CD4-positive, alpha-beta memory T cell (primary cell): ENCODE data around the gene SYS1. TPM values are rescaled to one million over a fixed set of nuclear protein-coding genes. Genes with fewer than 3 reads are reported as not detected.

Experiments
- CTCF ChIA-PET: fragments of 350-600 bp; sonication (Branson Sonifier 250); formaldehyde crosslinking; loops from one replicate; lab custom pipeline; 2021; ENCODE audit warnings: inconsistent platforms; ENCODE audit not compliant: partially characterized antibody; lab: Charles Lee
- POLR2A ChIA-PET: fragments of 350-600 bp; sonication (Branson Sonifier 250); formaldehyde crosslinking; loops from one replicate; lab custom pipeline; 2021; ENCODE audit not compliant: partially characterized antibody; lab: Charles Lee
- DNase-seq, 5 donors: peaks; one replicate each; pipeline versions ENCODE4 v3.0.0 to v3.0.0-alpha.2; 2020 to 2022; ENCODE audit warnings: mixed read lengths in 1 of 5
- H3K27ac ChIP-seq: one replicate; pipeline ENCODE4 v1.7.0; 2013; ENCODE audit warnings: low read depth, low read length
- H3K27me3 ChIP-seq: 2 replicates; pipeline ENCODE4 v1.7.0; 2013; ENCODE audit warnings: mild to moderate bottlenecking, low read length, moderate library complexity; ENCODE audit not compliant: insufficient read depth
- H3K36me3 ChIP-seq: 2 replicates; pipeline ENCODE4 v1.7.0; 2013; ENCODE audit warnings: mild to moderate bottlenecking, low read length, moderate library complexity; ENCODE audit not compliant: insufficient read depth
- H3K4me1 ChIP-seq: 2 replicates; pipeline ENCODE4 v1.7.0; 2013; ENCODE audit warnings: mild to moderate bottlenecking, low read length, moderate library complexity; ENCODE audit not compliant: insufficient read depth
- H3K4me3 ChIP-seq, 2 donors: one replicate each; pipeline ENCODE4 v1.7.0; 2013; ENCODE audit warnings: low read length in 2 of 2, mild to moderate bottlenecking in 1 of 2
- H3K9me3 ChIP-seq, 2 donors: one replicate each; pipeline ENCODE4 v1.7.0; 2013; ENCODE audit warnings: low read length in 2 of 2, control low read depth in 1 of 2; ENCODE audit not compliant: control insufficient read depth in 1 of 2
- H3K27ac Mint-ChIP-seq, 7 donors: one replicate each; pipeline ENCODE4 v1.8.0; 2020 to 2021; ENCODE audit warnings: mixed read lengths in 7 of 7, mild to moderate bottlenecking in 6 of 7, inconsistent platforms in 3 of 7, moderate library complexity in 3 of 7
- H3K27me3 Mint-ChIP-seq, 2 donors: one replicate each; pipeline ENCODE4 v1.8.0; 2020 to 2021; ENCODE audit warnings: mixed read lengths in 2 of 2
- H3K36me3 Mint-ChIP-seq, 2 donors: one replicate each; pipeline ENCODE4 v1.8.0; 2020 to 2021; ENCODE audit warnings: mixed read lengths in 2 of 2, inconsistent platforms in 1 of 2, mild to moderate bottlenecking in 1 of 2
- H3K4me1 Mint-ChIP-seq, 4 donors: one replicate each; pipeline ENCODE4 v1.8.0; 2020 to 2021; ENCODE audit warnings: mixed read lengths in 4 of 4, mild to moderate bottlenecking in 1 of 4
- H3K4me3 Mint-ChIP-seq, 8 donors: one replicate each; pipeline ENCODE4 v1.8.0; 2020 to 2021; ENCODE audit warnings: mixed read lengths in 8 of 8, mild to moderate bottlenecking in 7 of 8, moderate library complexity in 6 of 8, inconsistent platforms in 3 of 8
- H3K9me3 Mint-ChIP-seq, 8 donors: one replicate each; pipeline ENCODE4 v1.8.0; 2020 to 2021; ENCODE audit warnings: mixed read lengths in 8 of 8, mild to moderate bottlenecking in 5 of 8, inconsistent platforms in 3 of 8, moderate library complexity in 1 of 8
- intact Hi-C: fragments of 100-400 bp; cut with micrococcal nuclease; formaldehyde crosslinking; loops from one replicate; pipeline ENCODE4 v1.15.1; 2023
- polyA plus RNA-seq, 2 donors: library from polyadenylated mRNA; unstranded; fragments of 300-500 nt; fragmentation: Illumina TruSeq; gene quantifications; one replicate each; pipeline ENCODE4 v1.2.3, GENCODE V29; 2021
- total RNA-seq, 2 experiments: library from RNA; stranded (reverse); gene quantifications; one replicate each; pipeline ENCODE4 v1.2.3, GENCODE V29; 2021

SYS1 gene
- total and polyA plus RNA-seq, 4 experiments from 2014 or later: 24.7 to 56.6 (median 43.3) TPM

DNA sequence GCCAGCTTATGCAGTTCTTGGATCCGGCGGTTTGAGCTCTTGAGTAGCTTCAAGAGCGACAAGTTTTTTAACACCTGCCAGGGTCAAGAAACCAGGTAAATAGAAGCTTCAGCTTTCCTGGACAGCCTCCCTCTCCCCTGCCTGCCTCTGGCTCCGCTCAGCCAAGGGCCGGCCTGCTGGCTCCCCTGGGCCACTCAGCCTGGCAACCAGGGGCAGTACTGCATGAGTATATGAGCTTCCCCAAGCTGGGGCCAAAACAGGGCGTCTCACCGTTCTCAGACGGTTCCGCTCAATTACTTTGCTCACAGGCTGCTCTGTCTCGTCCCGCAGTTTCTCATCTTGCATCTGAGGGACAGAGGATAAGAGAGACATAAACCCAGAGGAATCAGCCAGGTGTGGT lies 14.3 kb downstream of the SYS1 start:
- Mint-ChIP-seq H3K27ac (no peak overlapping the region), H3K4me3 (no peak overlapping the region), H3K9me3 (peaks cover 0 to 3% (median 0%) of the 10 kb centered on the region in 8 donors), H3K36me3 (peaks cover 8 to 12% of the 10 kb centered on the region in 2 donors), H3K4me1 (peaks cover 7 to 21% (median 15%) of the 10 kb centered on the region in 4 donors), H3K27me3 (no peaks in the 10 kb centered on the region)
- Histone ChIP-seq H3K9me3 (no peaks in the 10 kb centered on the region), H3K27me3 (no peaks in the 10 kb centered on the region), H3K4me1 (peaks cover 12% of the 10 kb centered on the region), H3K27ac (no peak overlapping the region), H3K4me3 (no peak overlapping the region), H3K36me3 (no peaks in the 10 kb centered on the region)
- POLR2A ChIA-PET: interaction anchor here (1.3 kb wide), 1 partner anchor 9 kb away, joined by 5 read pairs; no protein-coding TSS in a partner anchor
- no peak for DNase-seq
- intact Hi-C loops: no loop called here
- CTCF ChIA-PET: interaction anchor here (1.0 to 20.6 kb wide), 9 partner anchors 10 to 393 kb away, joined by 3 to 543 read pairs (median 4); partner anchors contain the start of gene SYS1

DNA sequence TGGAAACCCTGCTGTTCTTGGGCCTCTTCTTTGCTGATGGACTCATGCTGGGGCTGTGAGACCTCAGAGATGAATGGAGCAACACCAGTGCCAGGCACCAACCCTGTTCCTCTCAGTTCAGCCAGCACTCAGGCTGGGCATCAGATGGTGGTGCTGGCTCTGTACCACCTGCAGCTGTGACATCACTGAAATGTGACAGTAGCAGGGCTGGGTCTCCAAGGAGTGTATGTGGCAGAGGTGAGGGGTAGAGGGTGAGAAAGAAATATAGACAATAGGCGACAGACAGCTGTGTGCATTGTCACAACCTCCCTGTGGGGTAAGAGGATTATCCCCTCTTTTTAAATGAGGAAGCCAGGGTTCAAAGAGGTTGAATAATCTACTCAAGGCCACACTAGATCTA lies 15.2 kb downstream of the SYS1 start, which contains the start of gene TP53TG5:
TSS of gene TP53TG5 (minus strand) at position 135 of the 400 bp plus-strand sequence. CDS start at position 46, 89 bp downstream.
- ChIA-PET POLR2A (no interaction called here), CTCF (interaction anchor here (1.5 to 20.6 kb wide), 3 partner anchors 57 to 392 kb away, joined by 4 to 543 read pairs (median 4); no protein-coding TSS in a partner anchor)
- Histone ChIP-seq H3K4me1 (peaks cover 2% of the 10 kb centered on the region), H3K27me3 (no peaks in the 10 kb centered on the region), H3K36me3 (no peaks in the 10 kb centered on the region), H3K27ac (no peak within 1 kb of the TSS), H3K4me3 (no peak within 1 kb of the TSS), H3K9me3 (no peaks in the 10 kb centered on the region)
- H3K36me3 Mint-ChIP-seq: peaks cover 8 to 12% of the 10 kb centered on the region in 2 donors
- peaks cover 5 to 13% (median 9%) of the 10 kb centered on the region in 4 donors for H3K4me1 Mint-ChIP-seq
- DNase-seq: no peak
- no peaks in the 10 kb centered on the region for H3K9me3 Mint-ChIP-seq
- H3K27ac Mint-ChIP-seq: no peak within 1 kb of the TSS
- H3K4me3 Mint-ChIP-seq: no peak within 1 kb of the TSS
- intact Hi-C loops: no loop called here
- H3K27me3 Mint-ChIP-seq: no peaks in the 10 kb centered on the region

DNA sequence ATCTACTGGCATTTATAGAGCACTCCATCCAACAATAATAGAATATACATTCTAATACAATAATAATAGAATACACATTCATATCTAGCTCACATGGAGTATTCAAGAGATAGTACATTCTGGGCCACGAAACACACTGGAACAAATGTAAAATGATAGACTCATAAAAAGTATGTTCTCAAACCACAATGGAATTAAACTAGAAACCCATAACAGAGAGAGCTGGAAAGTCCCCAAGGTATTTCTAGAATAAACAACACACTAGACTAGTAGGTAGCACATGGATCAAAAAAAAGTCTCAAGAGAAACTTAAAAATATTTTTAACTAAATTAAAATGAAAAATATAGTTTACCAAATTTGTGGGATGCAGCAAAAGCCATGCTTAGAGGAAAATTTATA lies 24.3 kb downstream of the SYS1 start:
- no peak for DNase-seq
- H3K27ac Mint-ChIP-seq: no peak overlapping the region
- CTCF ChIA-PET: interaction anchor here (1.0 to 3.1 kb wide), 5 partner anchors 10 to 68 kb away, joined by 3 to 10 read pairs (median 4); partner anchors contain the start of gene DBNDD2
- no peaks in the 10 kb centered on the region for H3K4me1 ChIP-seq
- peaks cover 0 to 2% (median 0%) of the 10 kb centered on the region in 8 donors for H3K9me3 Mint-ChIP-seq
- POLR2A ChIA-PET: interaction anchor here (0.9 to 2.2 kb wide), 2 partner anchors 14 to 28 kb away, joined by 3 to 13 read pairs; partner anchors contain the start of gene PIGT
- no peaks in the 10 kb centered on the region for H3K27me3 Mint-ChIP-seq
- H3K9me3 ChIP-seq: no peaks in the 10 kb centered on the region
- no peaks in the 10 kb centered on the region for H3K36me3 ChIP-seq
- no peaks in the 10 kb centered on the region for H3K27me3 ChIP-seq
- H3K4me3 ChIP-seq: no peak overlapping the region
- no peak overlapping the region for H3K27ac ChIP-seq
- peaks cover 1 to 9% of the 10 kb centered on the region in 2 donors for H3K36me3 Mint-ChIP-seq
- peaks cover 0 to 5% (median 2%) of the 10 kb centered on the region in 4 donors for H3K4me1 Mint-ChIP-seq
- no peak overlapping the region for H3K4me3 Mint-ChIP-seq
- intact Hi-C loops: no loop called here

DNA sequence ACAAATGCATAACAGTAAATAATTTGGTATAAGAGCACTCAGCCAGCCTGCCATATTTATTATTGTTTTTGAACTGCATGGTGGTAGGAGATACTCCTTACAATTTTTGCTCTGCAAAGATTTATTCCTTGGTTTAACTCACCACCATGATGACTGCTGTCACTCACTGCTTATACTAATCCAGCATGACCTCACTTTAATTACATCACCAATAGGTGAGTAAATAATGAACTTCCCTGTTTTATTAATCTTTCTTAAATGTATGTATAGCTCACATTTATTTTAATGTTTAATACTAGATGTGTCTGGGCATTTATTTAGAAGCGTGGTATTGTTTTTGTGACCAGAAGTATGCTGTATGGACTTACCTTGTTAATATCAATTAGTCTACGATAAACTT lies 28.0 kb downstream of the SYS1 start:
- Mint-ChIP-seq H3K27ac (no peak overlapping the region), H3K9me3 (peaks cover 0 to 2% (median 0%) of the 10 kb centered on the region in 8 donors), H3K4me1 (peaks cover 0 to 5% (median 2%) of the 10 kb centered on the region in 4 donors), H3K36me3 (peaks cover 4 to 15% of the 10 kb centered on the region in 2 donors), H3K27me3 (no peaks in the 10 kb centered on the region), H3K4me3 (no peak overlapping the region)
- Histone ChIP-seq H3K27ac (no peak overlapping the region), H3K4me1 (no peaks in the 10 kb centered on the region), H3K27me3 (no peaks in the 10 kb centered on the region), H3K36me3 (no peaks in the 10 kb centered on the region), H3K4me3 (no peak overlapping the region), H3K9me3 (no peaks in the 10 kb centered on the region)
- intact Hi-C loops: no loop called here
- ChIA-PET CTCF (interaction anchor here (3.8 kb wide), 1 partner anchor 17 kb away, joined by 18 read pairs; no protein-coding TSS in a partner anchor), POLR2A (no interaction called here)
- no peak for DNase-seq

DNA sequence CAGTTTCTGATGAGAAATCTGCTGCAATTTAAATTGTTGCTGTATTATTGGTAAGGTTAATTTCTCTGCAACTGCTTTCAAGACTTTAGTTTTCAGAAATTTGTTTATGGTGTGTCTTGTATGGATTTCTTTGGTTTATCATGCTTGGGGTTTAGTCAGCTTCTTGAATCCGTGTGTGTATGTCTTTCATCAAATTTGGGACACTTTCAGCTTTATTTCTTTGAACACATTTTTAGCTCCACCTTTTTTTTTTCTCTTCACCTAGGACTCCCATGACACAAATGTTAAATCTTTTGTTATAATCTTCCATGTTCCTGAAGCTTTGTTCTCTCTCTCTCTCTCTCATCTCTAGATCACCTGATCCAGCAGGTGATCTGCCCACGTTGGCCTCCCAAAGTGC lies 28.6 kb downstream of the SYS1 start:
- ChIA-PET POLR2A (no interaction called here), CTCF (interaction anchor here (2.1 to 3.8 kb wide), 2 partner anchors 18 to 45 kb away, joined by 9 to 18 read pairs; no protein-coding TSS in a partner anchor)
- H3K36me3 ChIP-seq: no peaks in the 10 kb centered on the region
- Mint-ChIP-seq H3K27ac (peak overlapping the region in 2 of 7 donors; percentile 2 to 57), H3K4me3 (no peak overlapping the region), H3K27me3 (no peaks in the 10 kb centered on the region), H3K9me3 (peaks cover 0 to 2% (median 0%) of the 10 kb centered on the region in 8 donors), H3K36me3 (peaks cover 4 to 15% of the 10 kb centered on the region in 2 donors), H3K4me1 (peaks cover 0 to 5% (median 2%) of the 10 kb centered on the region in 4 donors)
- no peak overlapping the region for H3K4me3 ChIP-seq
- DNase-seq: no peak
- no peak overlapping the region for H3K27ac ChIP-seq
- no peaks in the 10 kb centered on the region for H3K9me3 ChIP-seq
- intact Hi-C loops: no loop called here
- H3K4me1 ChIP-seq: no peaks in the 10 kb centered on the region
- no peaks in the 10 kb centered on the region for H3K27me3 ChIP-seq

DNA sequence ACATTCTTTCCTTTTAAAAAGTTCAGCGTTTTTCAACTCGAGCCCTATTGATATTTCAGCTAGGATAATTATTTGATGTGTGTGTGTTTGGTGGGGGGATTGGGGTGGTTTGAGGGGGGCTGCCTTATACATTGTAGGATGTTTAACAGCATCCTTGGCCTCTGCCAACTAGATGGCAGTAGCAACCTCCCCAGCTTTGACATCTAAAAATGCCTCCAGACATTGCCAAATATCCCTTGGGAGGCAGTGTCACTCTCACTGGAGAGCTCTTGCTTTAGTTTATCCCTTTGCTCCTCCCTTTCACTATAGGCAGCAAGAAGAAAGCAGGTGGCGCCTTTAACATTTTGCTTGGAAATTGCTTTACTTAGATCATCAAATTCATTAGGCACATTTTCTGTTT lies 29.8 kb downstream of the SYS1 start:
- ChIA-PET CTCF (interaction anchor here (0.6 to 3.8 kb wide), 3 partner anchors 19 to 44 kb away, joined by 4 to 18 read pairs (median 9); no protein-coding TSS in a partner anchor), POLR2A (no interaction called here)
- H3K4me3 Mint-ChIP-seq: no peak overlapping the region
- intact Hi-C loops: no loop called here
- Histone ChIP-seq H3K36me3 (no peaks in the 10 kb centered on the region), H3K27ac (no peak overlapping the region), H3K9me3 (no peaks in the 10 kb centered on the region), H3K4me3 (no peak overlapping the region), H3K4me1 (no peaks in the 10 kb centered on the region), H3K27me3 (no peaks in the 10 kb centered on the region)
- peaks cover 4 to 10% of the 10 kb centered on the region in 2 donors for H3K36me3 Mint-ChIP-seq
- H3K4me1 Mint-ChIP-seq: peaks cover 0 to 4% (median 2%) of the 10 kb centered on the region in 4 donors
- DNase-seq: no peak
- H3K27me3 Mint-ChIP-seq: no peaks in the 10 kb centered on the region
- no peaks in the 10 kb centered on the region for H3K9me3 Mint-ChIP-seq
- no peak overlapping the region for H3K27ac Mint-ChIP-seq

DNA sequence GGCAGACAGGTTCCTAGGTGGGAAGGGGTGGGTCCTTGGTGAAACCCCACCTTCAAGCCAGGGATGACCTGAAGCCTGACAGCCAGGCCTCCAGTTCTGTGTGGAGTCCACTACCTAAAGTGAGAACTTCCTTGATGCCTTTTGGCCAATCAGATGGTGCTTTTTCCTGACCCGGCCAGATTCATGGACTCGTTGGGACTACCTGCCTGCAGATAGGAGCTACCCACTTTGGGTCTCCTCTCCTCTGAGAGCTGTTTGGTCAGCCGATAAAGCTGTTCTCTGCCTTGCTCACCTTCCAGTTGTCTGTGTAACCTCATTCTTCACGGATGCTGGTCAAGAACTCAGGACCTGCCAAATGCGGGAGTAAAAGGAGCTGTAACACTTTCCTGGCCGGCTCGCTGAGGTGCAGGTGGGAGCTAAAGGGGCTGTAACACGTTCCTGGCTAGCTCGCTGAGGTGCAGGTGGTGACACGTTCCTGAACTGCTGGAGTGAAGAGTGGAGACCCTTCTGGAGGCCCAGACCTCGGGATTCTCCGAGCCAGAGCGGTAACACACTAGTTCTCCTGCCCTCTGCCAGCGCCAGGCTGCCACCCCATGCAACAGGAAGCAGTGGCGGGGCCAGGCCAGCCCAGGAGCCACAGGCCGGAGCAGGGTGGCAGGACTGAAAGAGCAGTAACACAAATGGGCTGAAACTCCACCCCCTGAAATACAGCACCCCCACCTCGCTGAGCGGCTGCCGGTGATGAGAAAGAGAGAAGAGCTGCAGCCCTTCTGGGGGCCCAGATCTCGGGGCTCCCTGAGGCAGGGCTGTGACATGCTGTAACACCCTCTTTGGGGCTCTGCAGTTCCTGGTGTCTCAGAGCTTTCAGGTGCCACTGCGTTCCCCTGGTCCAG lies 31.5 kb downstream of the SYS1 start:
- Histone ChIP-seq H3K27me3 (no peaks in the 10 kb centered on the region), H3K27ac (no peak overlapping the region), H3K4me1 (no peaks in the 10 kb centered on the region), H3K36me3 (no peaks in the 10 kb centered on the region), H3K4me3 (no peak overlapping the region), H3K9me3 (no peaks in the 10 kb centered on the region)
- DNase-seq: no peak
- intact Hi-C loops: no loop called here
- ChIA-PET CTCF (interaction anchor here (0.8 to 3.8 kb wide), 4 partner anchors 18 to 58 kb away, joined by 3 to 18 read pairs (median 4); no protein-coding TSS in a partner anchor), POLR2A (no interaction called here)
- Mint-ChIP-seq H3K4me3 (no peak overlapping the region), H3K4me1 (peaks cover 0 to 4% (median 2%) of the 10 kb centered on the region in 4 donors), H3K27me3 (no peaks in the 10 kb centered on the region), H3K9me3 (peaks cover 0 to 2% (median under 1%) of the 10 kb centered on the region in 8 donors), H3K27ac (no peak overlapping the region), H3K36me3 (peaks cover 3 to 13% of the 10 kb centered on the region in 2 donors)
